ENCODE results near the gene SLX1B.
"Not testable (repeated sequence)": the region's sequence is repeated elsewhere in the genome, so short reads cannot be mapped to it uniquely, and the experiment has no call there.

Gene SLX1B

DNA sequence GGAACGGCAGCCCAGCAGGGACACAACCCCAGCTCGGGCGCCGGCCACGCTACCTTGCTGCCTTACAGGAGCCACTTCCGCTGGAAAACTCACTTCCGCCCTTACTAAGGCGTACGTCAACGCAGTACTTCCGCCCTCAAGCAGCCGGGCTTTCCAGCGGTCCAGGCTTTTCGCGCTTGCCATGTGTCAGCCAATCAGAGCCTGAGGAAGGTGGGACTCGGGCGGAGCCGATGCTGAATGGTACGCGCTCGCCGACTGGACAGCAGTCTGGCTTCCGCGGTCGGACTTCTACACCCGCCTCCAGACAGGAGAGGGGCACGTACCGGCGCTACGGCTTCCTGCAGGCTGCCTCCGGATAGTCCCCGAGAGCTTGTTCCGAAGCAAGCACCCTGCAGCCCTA is at the start of gene SLX1B, which contains the start of gene BOLA2:
SLX1B (plus strand) TSS at position 265 of the 400 bp plus-strand sequence.
BOLA2 (minus strand) TSS at position 83 of the 400 bp plus-strand sequence. CDS start 98 bp downstream, outside the sequence.
- not testable (repeated sequence) for DNase-seq

DNA sequence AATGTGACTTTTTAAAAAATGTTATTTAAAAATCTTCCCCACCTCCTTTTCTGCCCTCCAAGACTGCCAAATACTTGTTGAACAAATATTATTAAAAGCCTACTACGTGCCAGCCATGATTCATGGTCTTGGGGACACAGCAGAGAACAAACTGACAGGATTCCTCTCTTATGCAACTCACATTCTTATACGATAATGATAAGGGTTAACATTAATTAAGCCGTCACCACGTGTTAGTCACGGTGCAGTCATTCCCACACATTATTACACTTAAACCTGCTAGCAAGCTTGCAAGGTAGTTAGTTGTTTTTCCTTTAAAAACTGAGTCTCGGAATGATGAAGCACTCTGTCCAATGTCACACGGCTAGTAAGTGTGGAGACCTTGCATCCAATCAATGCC is 49.1 kb upstream of the SLX1B start:
- not testable (repeated sequence) for DNase-seq

DNA sequence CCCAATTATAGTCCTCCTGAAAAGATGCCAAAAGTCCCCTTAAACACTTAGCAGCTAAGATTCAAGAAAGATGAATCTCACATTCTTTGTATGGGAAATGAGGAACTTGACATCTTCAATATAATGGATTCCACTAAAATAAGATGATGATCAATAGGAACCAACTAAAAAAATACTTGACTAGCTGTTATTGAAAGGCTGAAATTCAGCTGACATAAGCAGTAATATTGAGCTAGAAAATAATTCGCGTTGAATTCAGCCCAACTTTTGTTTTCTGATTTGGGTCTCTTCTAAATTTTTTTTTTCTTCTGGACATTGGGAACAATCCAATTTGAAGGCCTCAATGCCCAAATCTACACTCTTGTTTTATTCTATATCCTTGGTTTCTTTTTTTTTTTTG is 30.7 kb upstream of the SLX1B start:
- DNase-seq = not testable (repeated sequence)

DNA sequence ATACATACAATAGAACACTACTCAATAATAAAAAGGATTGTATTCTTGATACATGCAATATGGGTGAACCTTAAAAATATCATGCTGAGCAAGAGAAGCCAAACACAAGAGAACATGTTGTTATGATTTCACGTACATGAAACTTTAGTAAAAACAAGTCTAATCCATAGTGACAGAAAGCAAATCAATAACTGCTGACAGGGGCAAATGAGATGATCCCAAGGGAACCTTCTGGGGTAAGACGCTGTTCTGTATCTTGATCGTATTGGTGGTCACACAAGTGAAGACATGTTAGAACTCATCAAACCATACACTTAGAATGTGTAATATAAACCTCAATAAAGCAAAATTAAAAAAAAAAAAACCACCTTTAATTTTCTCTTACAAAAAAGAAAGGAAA is 28.9 kb upstream of the SLX1B start:
- not testable (repeated sequence) for DNase-seq

DNA sequence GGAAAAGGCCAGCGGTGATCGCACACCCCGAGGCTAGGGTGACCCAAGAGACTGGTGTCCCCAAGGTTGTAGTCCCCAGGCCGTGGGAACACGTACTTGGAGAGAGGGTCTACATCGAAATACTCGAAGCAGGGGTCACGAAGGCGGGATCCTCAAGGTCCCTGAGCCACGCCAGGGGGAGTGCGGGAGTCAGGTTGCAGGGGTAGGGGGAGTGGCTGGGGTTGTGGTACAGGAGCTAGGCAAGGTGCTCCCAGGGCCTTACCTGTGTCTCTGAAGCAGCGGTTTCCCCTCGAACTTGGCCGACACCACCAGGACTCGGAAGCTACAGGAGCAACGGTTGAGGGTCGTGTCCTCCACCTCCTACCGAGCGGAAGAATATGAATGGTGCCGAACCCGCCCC is 579 bp upstream of the SLX1B start:
- not testable (repeated sequence) for DNase-seq

DNA sequence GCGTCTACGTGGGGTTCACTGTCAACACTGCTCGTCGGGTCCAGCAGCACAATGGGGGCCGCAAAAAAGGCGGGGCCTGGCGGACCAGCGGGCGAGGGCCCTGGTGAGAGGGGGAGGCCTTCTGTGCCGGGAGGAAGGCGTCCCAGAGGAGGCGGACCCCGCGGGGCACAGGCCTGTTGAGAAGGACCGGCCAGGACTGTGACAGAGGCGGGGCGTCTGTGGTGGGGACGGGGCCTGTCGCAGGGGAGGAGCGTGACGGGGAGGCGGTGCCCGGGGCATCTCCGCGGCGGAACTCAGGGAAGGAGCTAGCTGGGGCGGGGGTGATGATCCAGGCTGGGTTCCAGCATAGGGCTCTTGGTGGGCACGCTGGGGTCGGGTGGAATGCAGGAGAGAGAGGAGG is 495 bp downstream of the SLX1B start:
- DNase-seq = not testable (repeated sequence)

DNA sequence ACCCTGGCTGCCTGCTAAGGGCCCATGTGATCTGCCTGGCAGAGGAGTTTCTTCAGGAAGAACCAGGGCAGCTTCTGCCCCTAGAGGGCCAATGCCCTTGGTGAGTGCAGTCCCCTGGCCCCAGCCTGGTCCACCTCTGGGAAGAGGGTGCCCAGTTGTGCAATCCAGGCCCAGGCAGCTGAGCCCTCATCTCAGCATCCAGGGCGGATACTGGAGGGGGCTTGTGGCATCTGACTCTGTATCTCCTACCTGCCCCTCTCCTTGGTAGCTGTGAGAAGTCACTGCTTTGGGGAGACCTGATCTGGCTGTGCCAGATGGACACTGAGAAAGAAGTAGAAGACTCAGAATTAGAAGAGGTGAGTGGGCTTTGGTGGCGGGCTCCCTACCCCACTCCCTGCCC is 3.3 kb downstream of the SLX1B start:
- not testable (repeated sequence) for DNase-seq

DNA sequence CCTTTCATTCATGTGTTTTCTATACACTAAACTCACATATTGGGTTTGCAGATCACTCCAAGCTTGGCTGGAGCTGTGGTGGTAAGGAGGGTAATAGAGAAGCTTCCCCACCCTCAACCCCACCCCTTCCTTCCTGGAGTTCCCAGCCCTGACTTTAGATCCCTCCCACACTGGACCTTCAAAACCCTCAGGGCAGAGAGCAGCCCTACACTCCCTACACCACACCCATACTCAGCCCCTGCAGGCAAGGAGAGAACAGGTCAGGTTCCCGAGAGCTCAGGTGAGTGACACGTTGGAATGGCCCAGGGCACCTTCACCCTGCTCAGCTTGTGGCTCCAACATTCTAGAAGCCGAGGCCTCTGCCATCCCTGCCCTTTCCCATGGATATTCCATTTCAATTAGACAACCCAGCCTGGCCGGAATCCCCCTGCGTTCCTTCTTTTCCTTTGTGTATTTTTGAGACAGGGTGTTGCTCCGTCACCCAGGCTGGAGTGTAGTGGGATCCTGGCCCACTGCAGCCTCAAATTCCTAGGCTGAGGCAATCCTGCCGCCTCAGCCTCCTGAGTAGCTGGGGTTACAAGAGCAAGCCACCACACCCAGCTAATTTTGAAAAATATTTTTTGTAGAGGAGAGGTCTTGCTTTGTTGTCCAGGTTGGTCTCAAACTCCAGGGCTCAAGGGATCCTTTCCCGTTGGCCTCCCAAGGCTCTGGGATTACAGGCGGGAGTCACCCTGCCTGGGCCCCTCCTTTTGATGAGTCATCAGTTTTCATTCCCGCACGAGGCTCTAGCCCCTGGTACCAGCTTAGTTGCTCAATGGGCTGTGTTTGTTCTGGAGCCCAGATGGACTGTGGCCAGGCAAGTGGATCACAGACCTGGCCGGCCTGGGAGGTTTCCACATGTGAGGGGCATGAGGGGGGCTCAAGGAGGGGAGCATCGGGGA is 5.6 kb downstream of the SLX1B start, which contains the start of gene SULT1A4:
SULT1A4 (plus strand) TSS at position 208 of the 941 bp plus-strand sequence. CDS start 1,473 bp downstream, outside the sequence.
- not testable (repeated sequence) for DNase-seq

DNA sequence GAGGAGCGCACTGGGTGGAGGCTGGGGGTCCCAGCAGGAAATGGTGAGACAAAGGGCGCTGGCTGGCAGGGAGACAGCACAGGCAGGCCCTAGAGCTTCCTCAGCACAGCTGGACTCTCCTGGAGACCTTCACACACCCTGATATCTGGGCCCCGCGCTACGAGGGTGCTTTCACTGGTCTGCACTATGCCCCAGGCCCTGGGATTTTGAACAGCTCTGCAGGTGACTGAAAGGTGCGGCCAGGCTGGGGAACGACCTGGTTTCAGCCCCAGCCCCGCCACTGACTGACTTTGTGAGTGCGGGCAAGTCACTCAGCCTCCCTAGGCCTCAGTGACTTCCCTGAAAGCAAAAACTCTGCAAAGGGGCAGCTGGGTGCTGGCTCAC is 6.3 kb downstream of the SLX1B start:
- DNase-seq = not testable (repeated sequence)

DNA sequence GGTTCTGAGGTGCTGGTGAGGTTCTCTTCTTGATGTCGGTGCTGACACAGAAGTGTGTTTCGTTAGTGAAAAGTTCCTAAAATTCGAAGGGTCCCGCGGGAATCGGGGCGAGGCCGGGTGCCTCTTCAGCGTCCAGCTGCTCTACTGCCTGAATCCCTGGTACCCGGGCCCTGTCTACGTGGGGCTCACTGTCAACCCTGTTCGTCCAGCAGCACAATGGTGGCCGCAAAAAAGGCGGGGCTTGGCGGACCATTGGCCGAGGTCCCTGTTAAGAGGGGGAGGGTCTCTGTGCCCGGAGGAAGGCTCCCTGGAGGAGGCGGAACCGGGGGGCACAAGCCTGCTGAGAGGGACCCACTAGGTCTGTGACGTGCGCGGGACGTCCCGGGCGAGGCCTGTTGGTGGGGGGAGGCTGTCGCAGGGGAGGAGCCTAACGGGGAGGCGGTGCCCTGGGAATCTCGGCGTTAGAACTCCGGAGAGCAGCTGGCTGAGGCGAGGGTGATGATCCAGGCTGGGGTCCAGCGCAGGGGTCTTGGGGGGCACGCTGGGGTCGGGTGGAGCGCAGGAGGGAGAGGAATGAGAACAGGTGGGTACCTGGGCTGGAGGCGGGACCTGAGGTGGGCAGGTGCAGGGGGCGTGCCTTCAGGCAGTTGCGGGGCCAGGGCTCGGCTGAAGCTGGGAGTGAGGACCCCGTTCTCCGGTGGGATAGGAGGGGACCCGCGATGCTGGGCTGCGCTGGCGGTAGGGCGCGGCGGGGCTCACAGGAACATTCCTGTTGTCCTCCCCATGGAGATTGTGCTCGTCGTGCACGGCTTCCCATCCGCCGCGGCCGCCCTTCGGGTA is 11.9 kb downstream of the SLX1B start:
- not testable (repeated sequence) for DNase-seq

DNA sequence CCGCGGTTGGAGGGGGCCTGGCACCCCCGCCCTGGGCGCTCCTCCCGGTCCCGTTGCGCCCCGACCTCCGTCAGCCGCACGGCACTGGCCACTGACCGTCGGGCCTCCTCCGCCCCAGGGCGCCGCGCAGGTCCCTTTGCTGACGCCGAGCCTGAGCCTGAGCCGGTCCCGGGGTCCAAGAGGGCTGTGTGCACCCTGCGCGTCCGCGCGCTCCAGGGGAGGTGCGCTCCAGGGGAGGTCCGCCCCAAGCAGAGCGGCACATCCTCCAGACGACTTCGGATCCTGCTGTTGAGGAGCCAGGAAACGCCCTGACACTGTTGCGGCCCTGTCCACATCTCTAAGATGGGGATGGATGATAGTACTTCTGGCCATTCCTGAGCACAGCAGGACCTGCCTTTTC is 12.6 kb downstream of the SLX1B start:
- not testable (repeated sequence) for DNase-seq

DNA sequence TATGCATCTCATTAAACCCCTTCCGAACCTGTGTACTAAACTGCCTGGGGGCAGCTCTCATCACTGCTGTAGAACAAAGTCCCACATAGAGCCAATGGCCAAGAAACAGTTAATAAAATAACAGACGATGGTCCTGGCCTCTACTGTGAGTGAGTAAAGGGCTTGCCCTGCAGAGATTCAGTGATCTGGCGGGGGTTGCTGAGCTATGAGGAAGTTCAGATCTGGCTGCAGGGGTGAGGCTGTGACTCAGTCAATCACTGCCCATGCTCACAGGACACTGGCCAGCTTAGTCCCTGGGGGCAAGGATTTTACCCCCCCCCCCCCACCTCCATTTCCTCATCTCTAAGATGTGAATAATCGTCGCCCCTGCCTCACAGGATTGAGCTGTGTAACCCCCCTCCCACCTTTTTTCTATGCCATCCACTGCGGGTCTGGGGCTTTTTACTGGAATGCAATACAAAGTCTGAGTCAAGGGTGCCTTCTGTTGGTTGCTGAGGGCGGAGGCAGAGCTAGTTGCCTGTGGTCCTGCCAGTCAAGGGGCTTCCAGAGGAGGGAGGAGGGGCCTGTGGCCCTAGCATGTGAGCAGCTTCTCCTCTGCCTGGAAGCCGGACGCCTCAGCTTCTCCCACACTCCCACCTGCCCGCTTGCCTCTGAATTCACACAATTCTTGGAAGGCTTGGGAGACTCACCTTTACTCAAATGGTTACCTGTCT is 13.5 kb downstream of the SLX1B start:
- DNase-seq = not testable (repeated sequence)

DNA sequence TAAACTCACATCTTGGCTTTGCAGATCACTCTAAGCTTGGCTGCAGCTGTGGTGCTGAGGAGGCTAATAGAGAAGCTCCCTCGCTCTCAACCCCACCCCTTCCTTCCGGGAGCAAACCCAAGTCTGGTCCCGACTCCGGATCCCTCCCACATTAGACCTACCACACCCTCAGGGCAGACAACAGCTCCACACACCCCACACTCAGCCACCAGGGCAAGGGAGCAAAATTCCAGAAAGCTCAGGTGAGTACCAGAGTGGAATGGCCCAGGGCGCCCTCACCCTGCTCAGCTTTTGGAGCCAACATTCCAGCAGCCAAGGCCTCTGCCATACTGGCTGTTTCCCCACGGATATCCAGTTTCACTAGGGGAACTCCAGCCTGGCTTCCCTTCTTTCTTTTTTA is 15.3 kb downstream of the SLX1B start:
- DNase-seq = not testable (repeated sequence)

DNA sequence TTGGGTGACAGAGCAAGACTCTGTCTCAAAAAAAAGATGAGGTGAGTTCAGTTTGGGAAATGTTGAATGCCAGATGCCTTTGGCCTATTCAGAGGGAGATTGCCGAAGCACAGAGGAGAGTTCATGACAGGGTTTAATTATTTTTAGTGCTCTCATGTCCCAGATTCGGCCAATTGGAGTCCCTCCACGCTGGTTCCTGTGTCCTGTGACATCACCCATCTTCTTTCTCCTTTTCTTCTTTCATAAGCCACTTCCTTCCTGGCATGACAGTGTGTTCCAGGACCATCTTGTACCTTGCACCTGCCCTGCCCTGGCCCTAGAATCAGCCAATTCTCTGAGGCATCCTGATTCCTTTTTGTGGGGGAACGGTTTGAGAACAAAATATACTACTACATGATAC is 17.7 kb downstream of the SLX1B start:
- not testable (repeated sequence) for DNase-seq

DNA sequence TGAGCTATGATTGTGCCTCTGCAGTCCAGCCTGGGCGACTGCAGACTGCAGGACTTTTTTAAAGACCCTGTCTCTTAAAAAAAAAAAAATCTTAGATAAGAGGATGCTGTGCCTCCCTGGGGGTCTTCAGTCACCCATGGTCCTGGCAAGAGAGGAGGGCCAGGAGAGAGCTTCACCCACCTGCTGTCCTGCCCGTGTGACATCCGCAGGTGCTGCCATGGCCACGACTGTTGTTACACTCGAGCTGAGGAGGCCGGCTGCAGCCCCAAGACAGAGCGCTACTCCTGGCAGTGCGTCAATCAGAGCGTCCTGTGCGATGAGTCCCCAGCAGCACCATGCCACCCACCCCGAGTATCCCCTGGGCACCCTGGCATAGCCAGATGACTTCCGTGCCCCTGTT is 27.9 kb downstream of the SLX1B start:
- not testable (repeated sequence) for DNase-seq

DNA sequence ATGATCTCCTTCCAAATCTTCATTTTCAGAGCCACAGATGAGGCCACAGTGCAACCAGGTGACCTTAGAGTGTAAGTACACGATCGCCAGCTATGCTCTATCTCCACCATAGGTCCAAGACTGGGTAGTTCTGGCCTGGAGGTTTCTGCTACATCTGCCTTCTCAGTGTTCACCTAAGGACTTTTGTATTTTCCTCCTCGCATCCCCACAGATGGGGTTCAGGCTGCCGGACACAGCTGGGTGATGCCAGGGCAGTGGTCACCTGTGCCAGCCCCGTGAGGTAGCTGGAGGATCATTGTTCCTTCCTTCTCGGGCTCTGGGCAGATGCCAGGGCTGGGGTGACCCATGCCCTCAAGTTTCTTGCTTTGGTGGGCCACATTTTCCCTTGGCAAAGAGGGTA is 52.0 kb downstream of the SLX1B start, which contains the start of gene NPIPB12:
NPIPB12 (minus strand) TSS at position 101 of the 400 bp plus-strand sequence.
- not testable (repeated sequence) for DNase-seq
